GM18519 (cell line): ENCODE measurements around the gene HBA1.
"Not testable (repeated sequence)": the region's sequence is repeated elsewhere in the genome, so short reads cannot be mapped to it uniquely, and the experiment has no call there.

ENCODE experiments used
- ATAC-seq: cut with Tn5 transposase; IDR thresholded peaks from one replicate; pipeline ENCODE4 v1.9.1; 2021; ENCODE audit warnings: mild to moderate bottlenecking, moderate library complexity; ENCODE audit not compliant: unreplicated experiment, low FRiP score

The HBA1 gene

GRCh38 chr16:193441-193840, 17.0 kb downstream of the HBA1 start:
- ATAC-seq = no peak

DNA sequence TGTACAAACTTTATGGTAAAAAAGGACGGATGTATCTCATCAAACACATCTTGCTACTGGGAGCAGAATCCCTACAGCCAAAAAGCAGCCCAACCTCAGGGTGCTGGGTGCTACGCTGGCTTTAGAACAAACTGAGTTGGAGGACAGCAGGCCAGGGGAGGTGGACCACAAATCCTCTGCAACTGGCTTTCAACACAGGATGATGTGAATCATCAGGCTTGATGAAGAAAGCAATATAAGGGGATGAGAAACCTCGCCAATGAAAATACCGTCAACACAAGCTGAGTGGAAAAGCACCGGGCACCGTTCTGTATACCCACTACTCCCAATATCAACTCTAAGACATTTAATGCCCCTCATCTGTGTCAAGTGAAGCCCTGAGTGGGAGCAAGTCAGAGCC, 18.0 kb downstream of the HBA1 start:
- no peak for ATAC-seq

- no peak for ATAC-seq
Observed at GRCh38 chr16:200388-200787, 23.9 kb downstream of the HBA1 start.

DNA sequence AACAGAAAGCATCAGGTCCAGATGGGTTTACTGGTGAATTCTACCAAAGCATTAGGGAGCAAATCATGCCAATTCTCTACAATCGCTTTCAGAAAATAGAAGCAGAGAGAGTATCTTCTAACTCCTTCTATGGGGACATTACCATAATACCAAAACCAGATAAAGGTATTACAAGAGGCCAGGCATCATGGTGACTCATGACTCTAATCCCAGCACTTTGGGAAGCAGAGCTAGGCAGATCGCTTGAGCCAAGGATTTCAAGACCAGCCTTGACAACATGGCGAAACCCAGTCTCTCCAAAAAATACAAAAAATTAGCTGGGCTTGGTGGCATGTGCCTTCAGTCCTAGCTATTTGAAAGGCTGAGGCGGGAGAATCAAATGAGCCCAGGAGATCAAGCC, 26.8 kb downstream of the HBA1 start:
- ATAC-seq = no peak

GRCh38 chr16:204046-204445, 27.6 kb downstream of the HBA1 start:
- not testable (repeated sequence) for ATAC-seq

DNA sequence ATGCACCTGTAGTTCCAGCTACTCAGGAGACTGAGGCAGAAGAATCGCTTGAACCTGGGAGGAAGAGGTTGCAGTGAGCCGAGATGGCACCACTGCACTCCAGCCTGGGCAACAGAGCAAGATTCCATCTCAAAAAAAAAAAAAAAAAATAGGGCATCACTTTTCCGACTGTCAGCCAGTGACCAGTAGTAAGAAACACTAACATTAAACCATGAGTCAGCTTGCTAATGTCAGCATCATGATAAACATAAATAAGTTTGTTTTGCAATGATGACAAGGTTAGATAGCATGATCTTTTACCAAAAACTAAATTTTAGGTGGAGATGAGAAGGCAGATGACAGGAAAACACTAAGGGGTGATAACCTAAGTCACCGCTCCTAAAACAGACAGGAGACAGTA, 32.9 kb downstream of the HBA1 start:
- not testable (repeated sequence) for ATAC-seq

GRCh38 chr16:211631-212180, 35.2 kb downstream of the HBA1 start:
- ATAC-seq = not testable (repeated sequence)

- ATAC-seq = no peak
Observed at GRCh38 chr16:212999-213398, 36.5 kb downstream of the HBA1 start.

GRCh38 chr16:220021-220420, 43.5 kb downstream of the HBA1 start:
- no peak for ATAC-seq
